Calu3 (cell line): ENCODE results near the gene FAM9B. TPM values are rescaled to one million over a fixed set of nuclear protein-coding genes. Genes with fewer than 3 reads are reported as not detected.

Source experiments
- BruUV-seq: library from RNA; stranded (reverse); fragments of 400-500 nt; replicated peaks from 2 replicates; lab custom pipeline; 2021; lab: Mats Ljungman, UMichigan
- CTCF ChIA-PET: fragments of 300-600 bp; sonication (Branson Sonifier 250); formaldehyde crosslinking; loops from one replicate; lab custom pipeline; 2022; ENCODE audit warnings: antibody characterized with exemption; lab: Charles Lee
- DNase-seq: peaks from one replicate; pipeline ENCODE4 v3.0.0; 2022
- H3K27ac Mint-ChIP-seq: one replicate; pipeline ENCODE4 v1.8.0; 2022; ENCODE audit warnings: mixed read lengths; ENCODE audit not compliant: unreplicated experiment
- H3K27me3 Mint-ChIP-seq: one replicate; pipeline ENCODE4 v1.8.0; 2022; ENCODE audit warnings: mixed read lengths; ENCODE audit not compliant: unreplicated experiment
- H3K36me3 Mint-ChIP-seq: one replicate; pipeline ENCODE4 v1.8.0; 2022; ENCODE audit warnings: mild to moderate bottlenecking, moderate library complexity, mixed read lengths; ENCODE audit not compliant: insufficient read depth, unreplicated experiment
- H3K4me1 Mint-ChIP-seq: one replicate; pipeline ENCODE4 v1.8.0; 2022; ENCODE audit warnings: mild to moderate bottlenecking, low read depth, mixed read lengths; ENCODE audit not compliant: unreplicated experiment
- H3K4me3 Mint-ChIP-seq: one replicate; pipeline ENCODE4 v1.8.0; 2022; ENCODE audit warnings: mild to moderate bottlenecking, low read depth, moderate library complexity, mixed read lengths; ENCODE audit not compliant: unreplicated experiment
- H3K9me3 Mint-ChIP-seq: one replicate; pipeline ENCODE4 v1.8.0; 2022; ENCODE audit warnings: low read depth, mixed read lengths; ENCODE audit not compliant: unreplicated experiment
- CTCF ChIP-seq: fragments of 200-600 bp; IDR thresholded peaks from one replicate; pipeline ENCODE4 v1.8.0; 2022; ENCODE audit warnings: antibody characterized with exemption; ENCODE audit not compliant: unreplicated experiment
- intact Hi-C: fragments of 100-400 bp; cut with micrococcal nuclease; formaldehyde crosslinking; loops from one replicate; pipeline ENCODE4 v1.10.0; 2022; ENCODE audit not compliant: unreplicated experiment
- total RNA-seq: library from RNA; stranded (reverse); gene quantifications from 2 replicates; pipeline ENCODE4 v1.2.3, GENCODE V29; 2022

Gene FAM9B
- total RNA-seq, 1 experiment from 2014 or later, result 0.40 TPM

- no peaks in the 10 kb centered on the region for H3K9me3 Mint-ChIP-seq
- no peak overlapping the region for H3K4me3 Mint-ChIP-seq
These were observed 4.3 kb upstream of the FAM9B start for GRCh38 chrX:9038244-9038643.

DNA sequence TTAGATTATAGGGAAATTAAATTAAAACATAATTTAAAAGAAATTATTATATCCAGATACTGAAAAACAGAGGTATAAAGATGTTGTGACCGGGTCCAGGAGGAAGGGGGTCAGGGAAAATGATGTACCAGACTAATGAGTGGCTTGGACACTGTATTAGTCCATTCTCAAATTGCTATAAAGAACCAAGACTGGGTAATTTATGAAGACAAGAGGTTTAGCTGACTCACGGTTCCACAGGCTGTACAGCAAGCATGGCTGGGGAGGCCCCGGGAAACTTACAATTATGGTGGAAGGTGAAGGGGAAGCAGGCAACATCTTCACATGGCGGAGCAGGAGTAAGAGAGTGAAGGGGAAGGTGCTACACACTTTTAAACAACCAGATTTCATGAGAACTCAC is 3.4 kb upstream of the FAM9B start:
- Mint-ChIP-seq H3K9me3 (no peaks in the 10 kb centered on the region), H3K4me1 (no peaks in the 10 kb centered on the region), H3K4me3 (no peak overlapping the region), H3K27ac (no peak overlapping the region), H3K36me3 (peaks cover 5% of the 10 kb centered on the region), H3K27me3 (no peaks in the 10 kb centered on the region)
- CTCF ChIA-PET, result no interaction called here
- no peak for DNase-seq
- intact Hi-C loops, result no loop called here
- BruUV-seq, result no TSS peak
- TF ChIP-seq CTCF, result no peak

More at GRCh38 chrX:9038244-9038643, 4.3 kb upstream of the FAM9B start:
- no peak for DNase-seq
- H3K36me3 Mint-ChIP-seq, result peaks cover 2% of the 10 kb centered on the region
- no peak for TF ChIP-seq CTCF
- no peak overlapping the region for H3K27ac Mint-ChIP-seq
- CTCF ChIA-PET, result no interaction called here
- intact Hi-C loops, result no loop called here
- BruUV-seq, result no TSS peak
- no peaks in the 10 kb centered on the region for H3K4me1 Mint-ChIP-seq
- H3K27me3 Mint-ChIP-seq, result no peaks in the 10 kb centered on the region

DNA sequence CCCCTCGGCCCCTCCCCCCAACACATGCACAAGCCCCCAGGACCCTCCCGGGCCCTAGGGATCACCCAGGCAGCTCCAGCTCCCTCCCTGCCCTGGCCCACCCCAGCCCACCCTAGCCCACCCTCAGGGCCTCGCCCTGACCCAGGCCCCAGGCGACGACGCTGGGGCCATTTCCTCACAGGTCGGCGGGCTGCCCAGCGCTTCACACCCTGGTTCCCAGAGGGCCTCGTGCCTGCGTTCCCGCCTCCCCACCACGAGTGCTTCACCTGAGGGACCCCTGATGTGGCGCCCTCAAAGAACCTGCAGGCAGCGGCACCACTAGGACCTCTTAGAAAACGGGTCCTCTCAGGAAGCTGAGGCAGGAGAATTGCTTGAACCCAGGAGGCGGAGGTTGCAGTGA is 341 bp downstream of the FAM9B start:
- Mint-ChIP-seq H3K4me3 (no peak overlapping the region), H3K4me1 (no peaks in the 10 kb centered on the region), H3K9me3 (no peaks in the 10 kb centered on the region), H3K27me3 (peaks cover 3% of the 10 kb centered on the region), H3K27ac (no peak overlapping the region), H3K36me3 (peaks cover 5% of the 10 kb centered on the region)
- no TSS peak for BruUV-seq
- DNase-seq, result no peak
- CTCF ChIA-PET, result no interaction called here
- intact Hi-C loops, result no loop called here
- no peak for TF ChIP-seq CTCF

GRCh38 chrX:9033179-9033578 is 748 bp downstream of the FAM9B start:
- Mint-ChIP-seq H3K4me1 (no peaks in the 10 kb centered on the region), H3K9me3 (no peaks in the 10 kb centered on the region), H3K27me3 (peaks cover 7% of the 10 kb centered on the region), H3K36me3 (peaks cover 5% of the 10 kb centered on the region), H3K27ac (no peak overlapping the region), H3K4me3 (no peak overlapping the region)
- intact Hi-C loops, result no loop called here
- no peak for TF ChIP-seq CTCF
- CTCF ChIA-PET, result no interaction called here
- no peak for DNase-seq
- no TSS peak for BruUV-seq
